Left renal pelvis (tissue), 4 donors: ENCODE measurements around the gene CD276. TPM values are rescaled to one million over a fixed set of nuclear protein-coding genes. Genes with fewer than 3 reads are reported as not detected.

ENCODE experiments used
- DNase-seq, 4 donors: peaks; one replicate each; pipeline ENCODE4 v3.0.0-alpha.2; 2013; ENCODE audit warnings: low read depth in 4 of 4, low spot score in 3 of 4
- polyA plus RNA-seq, 4 donors: library from polyadenylated mRNA; unstranded; fragments of 120-200 nt; gene quantifications; one replicate each; pipeline ENCODE4 v1.2.1, GENCODE V29; 2013; ENCODE audit not compliant: insufficient read length in 4 of 4

The CD276 gene
- polyA plus RNA-seq, 4 donors, result 161 to 260 (median 170) TPM

DNA sequence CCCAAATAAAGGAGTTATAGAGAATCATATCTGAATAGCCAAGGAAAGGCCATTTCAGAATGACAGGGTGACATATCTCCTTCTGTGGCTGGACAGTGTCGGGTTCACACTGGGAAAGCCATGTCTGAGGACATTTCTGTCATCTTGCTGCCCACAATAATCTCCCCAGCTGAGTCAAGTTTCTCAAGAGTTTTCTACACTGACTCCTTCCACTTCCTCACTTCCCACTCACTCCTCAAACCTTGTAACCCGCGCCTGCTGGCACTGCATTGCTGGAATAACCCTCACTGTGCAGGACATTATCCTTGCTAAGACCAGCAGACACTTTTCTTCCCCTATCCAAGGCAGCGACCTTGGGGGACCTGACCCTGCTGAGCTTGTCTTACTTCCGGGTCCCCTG lies 74.3 kb downstream of the CD276 start:
- no peak for DNase-seq

DNA sequence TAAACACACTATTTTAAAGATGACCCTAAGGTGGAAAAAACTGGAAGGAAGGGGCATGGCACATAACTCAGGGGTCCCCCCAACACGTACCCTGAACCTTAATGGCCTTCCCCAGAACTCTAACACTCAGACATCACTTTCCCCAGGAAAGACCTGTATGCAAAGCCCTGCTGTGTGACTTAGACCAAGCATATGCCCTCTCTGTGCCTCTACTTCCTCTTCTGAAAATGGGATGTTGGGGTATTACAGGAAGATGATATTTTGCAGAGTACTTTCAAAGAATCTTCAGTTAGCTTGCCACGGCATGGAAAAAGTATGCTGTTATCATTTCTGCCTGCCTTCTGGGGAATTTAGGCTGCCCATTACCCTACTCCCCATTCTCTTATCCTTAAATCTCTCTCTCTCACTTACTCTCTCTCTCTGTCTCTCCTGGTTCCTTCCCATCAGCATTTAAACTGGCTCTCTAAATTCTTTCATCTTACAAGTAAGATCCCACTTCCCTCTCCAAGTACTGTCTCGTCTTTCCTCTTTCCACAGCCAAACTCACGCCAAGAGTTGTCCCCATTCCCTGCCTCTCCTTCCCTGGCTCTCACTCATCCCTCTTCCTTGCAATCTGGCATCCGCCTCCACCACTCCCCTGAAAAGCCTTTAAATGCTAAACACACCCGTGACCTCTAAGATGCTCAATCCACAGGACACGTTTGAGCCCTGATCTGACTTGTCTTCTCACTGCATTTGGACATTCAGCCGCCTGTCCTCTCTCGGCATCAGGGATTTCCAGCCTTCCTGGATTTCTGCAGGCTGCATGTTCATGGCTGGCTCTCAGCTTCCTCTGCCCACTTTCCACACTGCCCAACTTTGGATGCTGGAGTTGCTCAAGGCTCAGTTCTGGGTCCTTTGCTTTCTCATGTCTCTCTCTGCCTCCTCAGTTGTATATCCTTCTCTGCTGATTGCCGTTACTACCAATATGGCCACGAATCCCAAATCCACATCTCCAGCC lies 76.4 kb downstream of the CD276 start:
- no peak for DNase-seq

DNA sequence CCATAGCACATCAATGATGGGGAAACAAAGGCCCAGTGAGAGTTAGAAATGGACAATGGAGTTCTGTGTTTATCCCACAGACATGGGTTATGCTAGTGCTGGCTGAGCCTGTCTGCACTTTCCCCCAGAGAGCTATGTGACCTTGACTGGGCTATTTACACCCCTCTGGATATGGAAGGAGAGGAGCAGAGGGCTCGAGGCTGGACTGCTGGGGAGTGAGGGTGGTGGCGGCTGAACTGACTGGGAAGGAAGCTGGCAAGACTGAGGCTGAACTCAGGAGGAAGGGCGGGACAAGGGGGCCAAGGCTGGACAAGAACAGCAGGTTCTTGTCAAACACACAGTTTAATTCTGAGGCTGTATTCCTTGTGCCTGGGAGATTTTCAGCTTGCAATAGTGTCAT lies 79.7 kb downstream of the CD276 start:
- no peak for DNase-seq

Other genes with a start within 250 kb of the CD276 start
- gene REC114, start 241.2 kb upstream of the CD276 start, polyA plus RNA-seq, result not detected
- gene NPTN, start 51.0 kb upstream of the CD276 start, polyA plus RNA-seq, result 100 to 1,000 TPM; 170 to 208 (median 192) TPM
- gene INSYN1, start 69.0 kb downstream of the CD276 start, polyA plus RNA-seq, result 10 to 100 TPM; 15.3 to 27.3 (median 21.1) TPM
- gene TBC1D21, start 189.2 kb downstream of the CD276 start, polyA plus RNA-seq, result not detected
- gene LOXL1, start 242.1 kb downstream of the CD276 start, polyA plus RNA-seq, result 10 to 100 TPM; 75.0 to 83.8 (median 81.9) TPM